H9 (cell line): ENCODE measurements around the gene RASL12. TPM values are rescaled to one million over a fixed set of nuclear protein-coding genes. Genes with fewer than 3 reads are reported as not detected.

Source experiments
- DNase-seq: peaks from one replicate; pipeline ENCODE4 v3.0.0-alpha.2; 2017
- H2AFZ ChIP-seq: one replicate; pipeline ENCODE4 v1.6.1; 2013; ENCODE audit warnings: mild to moderate bottlenecking, low read length, control low read depth, moderate library complexity
- H2AK5ac ChIP-seq: 2 replicates; pipeline ENCODE4 v1.6.1; 2013; ENCODE audit warnings: low read length, control low read depth, mixed read lengths; ENCODE audit not compliant: insufficient read length
- H2BK120ac ChIP-seq: one replicate; pipeline ENCODE4 v1.6.1; 2013; ENCODE audit warnings: low read depth, mild to moderate bottlenecking, low read length, control low read depth, inconsistent platforms; ENCODE audit not compliant: poor library complexity, severe bottlenecking
- H2BK12ac ChIP-seq: 2 replicates; pipeline ENCODE4 v1.6.1; 2013; ENCODE audit warnings: low read length, control low read depth, mixed read lengths, low read depth; ENCODE audit not compliant: insufficient read length
- H2BK15ac ChIP-seq: 2 replicates; pipeline ENCODE4 v1.6.1; 2013; ENCODE audit warnings: low read depth, low read length, control low read depth
- H2BK20ac ChIP-seq: one replicate; pipeline ENCODE4 v1.6.1; 2013; ENCODE audit warnings: low read depth, mild to moderate bottlenecking, low read length, control low read depth, inconsistent platforms; ENCODE audit not compliant: poor library complexity, severe bottlenecking
- H2BK5ac ChIP-seq: 2 replicates; pipeline ENCODE4 v1.6.1; 2013; ENCODE audit warnings: low read length, control low read depth, mixed read lengths; ENCODE audit not compliant: insufficient read length
- H3K14ac ChIP-seq: 2 replicates; pipeline ENCODE4 v1.6.1; 2013; ENCODE audit warnings: low read length, control low read depth; ENCODE audit not compliant: insufficient read depth
- H3K18ac ChIP-seq: 2 replicates; pipeline ENCODE4 v1.6.1; 2013; ENCODE audit warnings: low read depth, mild to moderate bottlenecking, mixed read lengths, low read length, control low read depth; ENCODE audit not compliant: insufficient read length
- H3K23ac ChIP-seq: 2 replicates; pipeline ENCODE4 v1.6.1; 2013; ENCODE audit warnings: low read length, control low read depth, mixed read lengths, low read depth; ENCODE audit not compliant: insufficient read length
- H3K23me2 ChIP-seq: 2 replicates; pipeline ENCODE4 v1.6.1; 2013; ENCODE audit warnings: low read depth, mild to moderate bottlenecking, mixed read lengths, low read length, control low read depth; ENCODE audit not compliant: insufficient read length, poor library complexity, severe bottlenecking
- H3K27ac ChIP-seq: 2 replicates; pipeline ENCODE4 v1.5.1; 2013; ENCODE audit warnings: low read length, control low read depth, mixed read lengths, low read depth; ENCODE audit not compliant: insufficient read length
- H3K27me3 ChIP-seq: 2 replicates; pipeline ENCODE4 v1.6.1; 2013; ENCODE audit warnings: low read length, control low read depth, inconsistent platforms; ENCODE audit not compliant: insufficient read depth
- H3K4ac ChIP-seq: 2 replicates; pipeline ENCODE4 v1.6.1; 2013; ENCODE audit warnings: low read depth, mild to moderate bottlenecking, control low read depth, inconsistent platforms, low read length, moderate library complexity
- H3K4me1 ChIP-seq: 2 replicates; pipeline ENCODE4 v1.6.1; 2013; ENCODE audit warnings: low read length, control low read depth, inconsistent platforms; ENCODE audit not compliant: insufficient read depth
- H3K4me2 ChIP-seq: 2 replicates; pipeline ENCODE4 v1.6.1; 2013; ENCODE audit warnings: low read length, control low read depth, mixed read lengths; ENCODE audit not compliant: insufficient read length, insufficient read depth
- H3K56ac ChIP-seq: 2 replicates; pipeline ENCODE4 v1.6.1; 2013; ENCODE audit warnings: low read depth, mild to moderate bottlenecking, mixed read lengths, low read length, control low read depth; ENCODE audit not compliant: insufficient read length
- H3K79me1 ChIP-seq: 2 replicates; pipeline ENCODE4 v1.6.1; 2013; ENCODE audit warnings: low read depth, mild to moderate bottlenecking, moderate library complexity, low read length, control low read depth, inconsistent platforms; ENCODE audit not compliant: insufficient read depth, poor library complexity, severe bottlenecking
- H3K79me2 ChIP-seq: 2 replicates; pipeline ENCODE4 v1.6.1; 2013; ENCODE audit warnings: low read length, control low read depth, inconsistent platforms; ENCODE audit not compliant: insufficient read depth
- H3K9ac ChIP-seq: 2 replicates; pipeline ENCODE4 v1.6.1; 2013; ENCODE audit warnings: low read length, control low read depth, mixed read lengths; ENCODE audit not compliant: insufficient read length; ENCODE audit errors: extremely low read depth
- H3K9me3 ChIP-seq: one replicate; pipeline ENCODE4 v1.6.1; 2013; ENCODE audit warnings: low read depth, low read length, inconsistent platforms; ENCODE audit not compliant: control insufficient read depth
- H3T11ph ChIP-seq: one replicate; pipeline ENCODE4 v1.6.1; 2013; ENCODE audit warnings: mild to moderate bottlenecking, low read length, control low read depth, inconsistent platforms
- H4K20me1 ChIP-seq: one replicate; pipeline ENCODE4 v1.6.1; 2013; ENCODE audit not compliant: control insufficient read depth, insufficient read length, insufficient read depth
- H4K5ac ChIP-seq: 2 replicates; pipeline ENCODE4 v1.6.1; 2013; ENCODE audit warnings: low read depth, mild to moderate bottlenecking, mixed read lengths, low read length, control low read depth; ENCODE audit not compliant: insufficient read length
- H4K8ac ChIP-seq: replicated peaks from 2 replicates; pipeline ENCODE4 v1.6.1; 2013; ENCODE audit warnings: low read length, control low read depth, mixed read lengths, low read depth; ENCODE audit not compliant: insufficient read length
- H4K91ac ChIP-seq: 2 replicates; pipeline ENCODE4 v1.6.1; 2013; ENCODE audit warnings: low read depth, mild to moderate bottlenecking, moderate library complexity, mixed read lengths, low read length, control low read depth; ENCODE audit not compliant: insufficient read length
- H3K27ac Mint-ChIP-seq, 3 experiments: 2 replicates in 2 of 3; 3 replicates in 1 of 3; pipeline ENCODE4 v1.8.0; 2020 to 2021; ENCODE audit warnings: mixed read lengths in 3 of 3, mild to moderate bottlenecking in 1 of 3, moderate library complexity in 1 of 3
- H3K27me3 Mint-ChIP-seq: 2 replicates; pipeline ENCODE4 v1.8.0; 2021; ENCODE audit warnings: low read depth, mild to moderate bottlenecking, moderate library complexity, mixed read lengths
- H3K36me3 Mint-ChIP-seq, 3 experiments: 2 replicates in 2 of 3; 3 replicates in 1 of 3; pipeline ENCODE4 v1.8.0; 2020 to 2021; ENCODE audit warnings: low read depth in 3 of 3, mixed read lengths in 3 of 3; ENCODE audit not compliant: insufficient read depth in 1 of 3
- H3K4me1 Mint-ChIP-seq, 2 experiments: 2 replicates each; pipeline ENCODE4 v1.8.0; 2020; ENCODE audit warnings: mixed read lengths in 2 of 2
- H3K4me3 Mint-ChIP-seq, 2 experiments: 2 replicates in 1 of 2; 3 replicates in 1 of 2; pipeline ENCODE4 v1.8.0; 2020 to 2021; ENCODE audit warnings: mild to moderate bottlenecking in 2 of 2, mixed read lengths in 2 of 2, moderate library complexity in 1 of 2
- H3K9me3 Mint-ChIP-seq, 2 experiments: 2 replicates in 1 of 2; 3 replicates in 1 of 2; pipeline ENCODE4 v1.8.0; 2020; ENCODE audit warnings: mild to moderate bottlenecking in 2 of 2, mixed read lengths in 2 of 2, moderate library complexity in 1 of 2
- WGBS: extraction: QIAGEN DNeasy Blood & Tissue Kit; methylation state at CpG from one replicate; pipeline ENCODE4 v1.1.7; 2013; ENCODE audit warnings: missing lambda C conversion rate, low lambda C conversion rate, mixed read lengths; ENCODE audit not compliant: insufficient read length; ENCODE audit errors: extremely low coverage; 5-methylcytosine and 5-hydroxymethylcytosine counted together
- total RNA-seq: library from RNA; stranded (reverse); gene quantifications from 2 replicates; pipeline ENCODE4 v1.2.1, GENCODE V29; 2021
- TF ChIP-seq, protein P1 (sequence below): fragments of 200-600 bp; sonication (generic); conservative IDR thresholded peaks from 3 replicates; pipeline ENCODE4 v1.8.0; 2021; ENCODE audit warnings: antibody characterized with exemption, mild to moderate bottlenecking

The RASL12 gene
- total RNA-seq, 1 experiment from 2014 or later = 7.5 TPM

DNA sequence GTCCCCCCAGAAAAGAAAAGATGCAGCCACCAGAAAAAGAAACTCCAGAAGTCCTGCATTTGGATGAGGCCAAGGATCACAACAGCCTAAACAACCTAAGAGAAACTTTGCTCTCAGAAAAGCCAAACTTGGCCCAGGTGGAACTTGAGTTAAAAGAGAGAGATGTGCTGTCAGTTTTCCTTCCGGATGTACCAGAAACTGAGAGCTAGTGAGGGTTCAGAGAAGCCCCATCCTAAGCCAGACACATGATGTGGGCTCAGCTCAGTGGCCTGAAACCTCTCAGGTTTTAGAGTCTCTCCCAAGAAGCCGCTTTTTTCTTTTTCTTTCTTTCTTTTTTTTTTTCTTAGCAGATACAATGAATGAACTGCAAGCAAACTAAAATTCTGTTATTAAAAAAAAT lies 14.8 kb downstream of the RASL12 start:
- H4K20me1 ChIP-seq = no peaks in the 10 kb centered on the region
- H4K5ac ChIP-seq = no peak overlapping the region
- H2BK15ac ChIP-seq = no peak overlapping the region
- TF ChIP-seq, protein P1, sequence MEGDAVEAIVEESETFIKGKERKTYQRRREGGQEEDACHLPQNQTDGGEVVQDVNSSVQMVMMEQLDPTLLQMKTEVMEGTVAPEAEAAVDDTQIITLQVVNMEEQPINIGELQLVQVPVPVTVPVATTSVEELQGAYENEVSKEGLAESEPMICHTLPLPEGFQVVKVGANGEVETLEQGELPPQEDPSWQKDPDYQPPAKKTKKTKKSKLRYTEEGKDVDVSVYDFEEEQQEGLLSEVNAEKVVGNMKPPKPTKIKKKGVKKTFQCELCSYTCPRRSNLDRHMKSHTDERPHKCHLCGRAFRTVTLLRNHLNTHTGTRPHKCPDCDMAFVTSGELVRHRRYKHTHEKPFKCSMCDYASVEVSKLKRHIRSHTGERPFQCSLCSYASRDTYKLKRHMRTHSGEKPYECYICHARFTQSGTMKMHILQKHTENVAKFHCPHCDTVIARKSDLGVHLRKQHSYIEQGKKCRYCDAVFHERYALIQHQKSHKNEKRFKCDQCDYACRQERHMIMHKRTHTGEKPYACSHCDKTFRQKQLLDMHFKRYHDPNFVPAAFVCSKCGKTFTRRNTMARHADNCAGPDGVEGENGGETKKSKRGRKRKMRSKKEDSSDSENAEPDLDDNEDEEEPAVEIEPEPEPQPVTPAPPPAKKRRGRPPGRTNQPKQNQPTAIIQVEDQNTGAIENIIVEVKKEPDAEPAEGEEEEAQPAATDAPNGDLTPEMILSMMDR = no peak
- no peak overlapping the region for H2BK5ac ChIP-seq
- Mint-ChIP-seq H3K4me1 (peaks cover 5 to 6% of the 10 kb centered on the region in 2 experiments), H3K27me3 (no peaks in the 10 kb centered on the region), H3K9me3 (no peaks in the 10 kb centered on the region), H3K27ac (no peak overlapping the region), H3K36me3 (peaks cover 0 to 6% (median 4%) of the 10 kb centered on the region in 3 experiments; a peak in 3 of 7 replicates), H3K4me3 (no peak overlapping the region)
- H3K27me3 ChIP-seq = no peaks in the 10 kb centered on the region
- no peak overlapping the region for H2BK20ac ChIP-seq
- no peak overlapping the region for H4K8ac ChIP-seq
- no peak overlapping the region for H3K23ac ChIP-seq
- no peak overlapping the region for H3K9ac ChIP-seq
- no peak overlapping the region for H3K56ac ChIP-seq
- H4K91ac ChIP-seq = no peak overlapping the region
- H3K4ac ChIP-seq = no peak overlapping the region
- H3K79me2 ChIP-seq = no peaks in the 10 kb centered on the region
- H3K79me1 ChIP-seq = no peaks in the 10 kb centered on the region
- no peaks in the 10 kb centered on the region for H3K4me1 ChIP-seq
- no peaks in the 10 kb centered on the region for H3K23me2 ChIP-seq
- no peak for DNase-seq
- no peak overlapping the region for H2AFZ ChIP-seq
- H3K18ac ChIP-seq = no peak overlapping the region
- no peak overlapping the region for H2BK120ac ChIP-seq
- WGBS = no CpG with 5 or more reads among the region's 2 CpGs
- H3K14ac ChIP-seq = no peak overlapping the region
- H3K9me3 ChIP-seq = no peaks in the 10 kb centered on the region
- H2BK12ac ChIP-seq = no peak overlapping the region
- H3K27ac ChIP-seq = no peak overlapping the region
- H2AK5ac ChIP-seq = no peak overlapping the region
- H3K4me2 ChIP-seq = no peak overlapping the region
- no peak overlapping the region for H3T11ph ChIP-seq
